HG03565 (cell line): ENCODE data around the gene NKX2-1.
A peak's percentile ranks its signal among the peaks of the same experiment; 100 is the strongest.
"Not testable (repeated sequence)": the region's sequence is repeated elsewhere in the genome, so short reads cannot be mapped to it uniquely, and the experiment has no call there.

Experiments
- ATAC-seq: cut with Tn5 transposase; IDR thresholded peaks from one replicate; pipeline ENCODE4 v1.9.1; 2021; ENCODE audit warnings: mild to moderate bottlenecking, moderate library complexity; ENCODE audit not compliant: unreplicated experiment

Gene NKX2-1

GRCh38 chr14:36519431-36520321 is at the start of gene NKX2-1:
TSS of gene NKX2-1 (minus strand) at chr14:36520232. CDS start at chr14:36520129, 103 bp downstream.
- no peak for ATAC-seq

GRCh38 chr14:36556811-36557433 is 36.9 kb upstream of the NKX2-1 start:
- ATAC-seq: no peak

- ATAC-seq: no peak
Measured at GRCh38 chr14:36555998-36556743, 36.1 kb upstream of the NKX2-1 start.

GRCh38 chr14:36553656-36554260 is 33.7 kb upstream of the NKX2-1 start:
- peak; percentile 73 for ATAC-seq

DNA sequence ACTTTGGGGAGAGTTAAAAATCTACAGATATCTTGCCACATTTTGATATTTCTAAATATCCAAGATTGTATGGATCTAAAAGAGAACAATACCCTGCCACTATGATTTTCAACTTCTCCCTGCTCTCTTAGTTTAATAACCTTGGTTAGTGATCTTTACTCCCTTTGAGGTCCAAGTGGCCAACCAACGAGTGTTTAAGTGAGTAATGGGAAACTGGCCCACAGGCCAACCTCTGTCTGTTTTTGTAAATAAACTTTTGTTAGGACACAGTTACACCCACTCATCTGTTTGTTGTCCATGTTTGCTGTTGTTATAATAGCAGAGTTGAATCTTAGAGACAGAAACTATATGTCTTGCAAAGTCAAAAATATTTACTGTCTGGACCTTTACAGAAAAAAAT is 30.9 kb upstream of the NKX2-1 start:
- no peak for ATAC-seq

- ATAC-seq: not testable (repeated sequence)
Measured at GRCh38 chr14:36544280-36544679, 24.2 kb upstream of the NKX2-1 start.

- ATAC-seq: no peak
Measured at GRCh38 chr14:36538051-36538450, 18.0 kb upstream of the NKX2-1 start.

DNA sequence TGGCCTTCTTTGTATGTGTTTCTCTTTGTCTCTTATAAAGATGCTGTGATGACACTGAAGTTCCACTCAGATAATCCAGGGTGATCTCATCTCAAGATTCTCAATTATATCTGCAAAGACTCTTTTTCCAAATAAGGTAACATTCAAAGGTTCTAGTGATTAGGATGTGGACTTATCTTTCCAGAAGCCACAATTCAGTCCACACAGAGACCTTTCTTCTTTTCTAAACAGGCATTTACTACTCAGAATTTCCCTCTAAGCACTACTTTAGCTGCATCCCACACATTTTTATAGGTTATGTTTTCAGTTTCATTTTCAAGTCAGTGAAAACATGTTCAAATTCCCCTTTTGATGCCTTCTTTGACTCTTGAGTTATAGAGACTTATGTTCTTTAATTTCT is 9.0 kb upstream of the NKX2-1 start:
- ATAC-seq: no peak

GRCh38 chr14:36525746-36526099 is 5.7 kb upstream of the NKX2-1 start:
- ATAC-seq: no peak

GRCh38 chr14:36524874-36525745 is 5.1 kb upstream of the NKX2-1 start:
- ATAC-seq: no peak

- no peak for ATAC-seq
Measured at GRCh38 chr14:36524220-36524837, 4.3 kb upstream of the NKX2-1 start.

- ATAC-seq: no peak
Measured at GRCh38 chr14:36522972-36523715, 3.1 kb upstream of the NKX2-1 start.

DNA sequence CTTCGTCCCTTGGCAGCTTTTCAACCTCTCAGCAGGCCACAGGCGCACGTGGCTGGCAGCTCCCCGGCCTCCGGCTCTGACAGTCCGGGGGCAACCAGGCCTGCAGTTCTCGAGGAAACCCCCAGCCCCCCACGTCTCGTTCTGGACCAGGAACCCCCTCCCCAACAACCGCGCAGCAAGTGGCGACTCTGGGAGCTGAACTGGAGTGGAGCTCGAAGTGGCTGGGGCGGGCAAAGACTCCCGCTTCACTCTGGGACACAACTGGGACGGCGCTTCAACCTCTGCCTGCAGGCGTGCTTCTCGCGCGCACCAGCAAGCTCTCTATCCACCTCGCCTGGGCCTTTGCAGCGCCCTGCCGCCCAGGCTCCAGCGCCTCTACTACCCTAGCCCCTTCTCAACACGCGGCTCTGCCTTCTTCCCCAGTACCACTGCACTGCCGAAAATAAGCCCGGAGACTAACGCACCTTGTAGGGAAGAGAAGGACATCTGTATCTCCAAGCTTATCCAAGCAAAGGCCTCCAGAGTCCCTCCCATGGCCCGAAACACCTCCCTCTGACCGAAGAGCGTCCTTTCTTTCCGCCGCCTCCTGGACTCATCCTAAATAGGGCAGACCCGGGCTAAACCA is 2.4 kb upstream of the NKX2-1 start:
- ATAC-seq: no peak

DNA sequence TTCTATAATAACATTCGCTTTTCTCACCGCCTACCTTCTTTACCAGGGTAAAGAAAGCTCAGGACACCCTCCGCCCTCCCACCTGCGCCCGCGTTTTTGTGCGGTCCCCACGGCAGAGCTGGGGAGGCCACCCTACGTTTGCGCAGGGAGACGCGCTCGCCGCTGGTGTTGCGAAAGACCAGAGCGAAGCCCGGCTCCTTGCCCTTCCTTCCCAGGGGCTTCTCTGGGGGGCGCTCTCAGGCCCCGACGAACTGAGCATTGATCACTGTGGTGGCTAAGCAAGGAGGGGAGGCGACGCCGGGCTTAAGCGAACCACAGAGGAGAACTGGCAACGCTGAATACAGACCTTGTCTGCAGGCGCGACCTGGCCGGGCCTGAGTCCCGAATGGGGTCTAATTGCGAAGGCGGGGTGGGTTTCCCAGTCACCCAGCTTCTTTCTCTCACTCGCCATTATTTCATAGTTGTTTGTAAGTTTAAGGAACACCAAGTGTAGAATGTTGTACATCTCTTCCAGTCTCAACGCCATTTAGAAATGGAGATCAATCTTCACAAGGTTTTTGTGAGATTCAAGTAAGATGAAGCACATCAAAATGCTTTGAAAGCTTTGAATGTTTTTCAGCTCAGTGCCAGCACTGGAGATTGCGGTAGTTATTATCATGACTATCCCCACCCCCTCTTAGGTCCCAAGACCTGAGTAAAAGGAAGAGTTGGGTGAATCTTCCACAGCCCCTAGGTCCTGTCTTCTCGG is 1.7 kb upstream of the NKX2-1 start:
- ATAC-seq: no peak

- ATAC-seq: no peak
Measured at GRCh38 chr14:36520601-36521525, 831 bp upstream of the NKX2-1 start.

DNA sequence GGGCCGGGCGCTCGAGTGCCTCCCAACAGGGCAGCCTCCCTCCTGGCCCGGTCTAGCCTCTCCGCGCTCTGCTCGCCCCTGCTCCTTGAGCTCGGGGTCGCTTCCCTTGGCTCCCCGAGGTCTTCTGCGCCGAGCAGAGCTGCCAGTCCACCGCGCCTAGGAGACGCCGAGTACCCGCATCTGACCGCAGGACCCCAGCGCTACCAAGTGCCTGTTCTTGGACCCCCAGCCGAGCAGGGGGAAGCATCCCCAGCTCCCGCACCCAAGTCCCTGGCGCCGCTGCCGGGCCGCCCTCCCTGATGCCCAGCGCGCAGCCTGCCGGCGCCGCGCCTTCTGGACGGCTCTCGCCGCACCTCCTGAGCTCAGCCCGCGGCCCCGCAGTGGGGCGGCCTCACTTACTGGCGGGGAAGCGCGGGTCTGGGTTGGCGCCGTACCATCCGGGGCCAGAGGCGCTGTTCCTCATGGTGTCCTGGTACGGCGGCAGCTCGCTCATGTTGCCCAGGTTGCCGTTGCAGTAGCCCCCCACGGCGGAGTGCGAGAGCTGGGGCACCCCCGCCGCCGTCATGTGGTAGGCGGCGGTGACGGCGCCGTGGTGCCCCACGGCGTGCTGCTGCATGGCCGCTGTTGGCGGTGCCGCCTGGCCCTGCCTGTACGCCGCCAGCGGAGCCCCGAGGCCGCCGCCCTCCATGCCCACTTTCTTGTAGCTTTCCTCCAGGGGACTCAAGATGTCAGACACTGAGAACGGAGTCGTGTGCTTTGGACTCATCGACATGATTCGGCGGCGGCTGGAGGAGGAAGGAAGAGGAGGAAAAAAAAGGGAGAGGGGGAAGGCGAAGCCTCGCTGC is 1.2 kb downstream of the NKX2-1 start:
- ATAC-seq: no peak
